ENCODE results near the gene TBC1D22A.

The TBC1D22A gene

GRCh38 chr22:46833228-46833627 lies 70.8 kb downstream of the TBC1D22A start:
- no peak overlapping the region for H3K4me3 ChIP-seq (ENCODE audit: severe bottlenecking)
- H3K4me1 ChIP-seq (ENCODE audit: insufficient read depth, poor library complexity, severe bottlenecking), result peaks cover 29% of the 10 kb centered on the region
- TF ChIP-seq, protein P1, sequence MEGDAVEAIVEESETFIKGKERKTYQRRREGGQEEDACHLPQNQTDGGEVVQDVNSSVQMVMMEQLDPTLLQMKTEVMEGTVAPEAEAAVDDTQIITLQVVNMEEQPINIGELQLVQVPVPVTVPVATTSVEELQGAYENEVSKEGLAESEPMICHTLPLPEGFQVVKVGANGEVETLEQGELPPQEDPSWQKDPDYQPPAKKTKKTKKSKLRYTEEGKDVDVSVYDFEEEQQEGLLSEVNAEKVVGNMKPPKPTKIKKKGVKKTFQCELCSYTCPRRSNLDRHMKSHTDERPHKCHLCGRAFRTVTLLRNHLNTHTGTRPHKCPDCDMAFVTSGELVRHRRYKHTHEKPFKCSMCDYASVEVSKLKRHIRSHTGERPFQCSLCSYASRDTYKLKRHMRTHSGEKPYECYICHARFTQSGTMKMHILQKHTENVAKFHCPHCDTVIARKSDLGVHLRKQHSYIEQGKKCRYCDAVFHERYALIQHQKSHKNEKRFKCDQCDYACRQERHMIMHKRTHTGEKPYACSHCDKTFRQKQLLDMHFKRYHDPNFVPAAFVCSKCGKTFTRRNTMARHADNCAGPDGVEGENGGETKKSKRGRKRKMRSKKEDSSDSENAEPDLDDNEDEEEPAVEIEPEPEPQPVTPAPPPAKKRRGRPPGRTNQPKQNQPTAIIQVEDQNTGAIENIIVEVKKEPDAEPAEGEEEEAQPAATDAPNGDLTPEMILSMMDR (IDR thresholded peaks at IDR 0.05; ENCODE audit: poor library complexity, severe bottlenecking), result no peak
- peaks cover 11% of the 10 kb centered on the region for H3K9me3 ChIP-seq (ENCODE audit: severe bottlenecking)
- H3K27me3 ChIP-seq (ENCODE audit: insufficient read depth, poor library complexity, severe bottlenecking), result no peaks in the 10 kb centered on the region
- H3K27ac ChIP-seq (ENCODE audit: poor library complexity, severe bottlenecking), result no peak overlapping the region
- DNase-seq (ENCODE audit: low spot score) (no peak), ATAC-seq (ENCODE audit: low read depth) (no peak)
- H3K36me3 ChIP-seq (ENCODE audit: low read depth), result 0 out of 2 replicates have a peak, but pooled peaks cover 5% of the 10 kb centered on the region

DNA sequence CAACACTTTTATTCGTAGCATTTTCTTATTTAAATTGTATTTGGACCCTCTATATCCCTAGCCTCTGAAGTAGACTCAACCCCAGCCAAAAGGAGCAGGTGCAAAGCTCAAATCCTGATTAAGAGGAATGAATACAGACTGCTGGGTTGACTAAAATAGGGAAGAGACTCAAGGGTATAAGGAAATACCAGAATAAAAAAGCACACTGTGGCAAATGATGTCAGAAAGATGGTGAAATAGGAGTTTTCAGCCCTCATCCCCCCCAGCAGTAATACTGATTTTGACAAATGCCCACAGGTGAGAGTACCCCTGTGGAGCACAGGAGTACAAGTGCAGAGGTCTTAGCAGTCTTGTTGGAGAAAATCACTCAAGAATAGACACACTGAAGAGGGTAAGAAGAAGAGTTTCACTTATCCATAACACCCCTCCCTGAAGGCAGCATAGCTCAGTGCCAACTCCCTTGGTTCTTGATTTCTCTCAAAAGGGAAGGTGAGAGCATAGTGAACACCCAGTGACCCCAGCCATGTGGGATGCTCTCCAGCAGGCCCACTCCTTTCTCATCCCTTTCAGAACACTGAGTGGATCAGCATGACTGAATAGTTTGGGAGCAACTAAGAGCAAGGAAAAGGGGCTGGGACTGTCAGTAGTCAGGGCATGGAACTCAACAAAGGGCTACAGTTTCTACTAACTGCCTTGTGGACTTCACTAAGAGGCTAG lies 71.7 kb downstream of the TBC1D22A start:
- Histone ChIP-seq H3K27me3 (ENCODE audit: insufficient read depth, poor library complexity, severe bottlenecking) (no peaks in the 10 kb centered on the region), H3K27ac (ENCODE audit: poor library complexity, severe bottlenecking) (no peak overlapping the region), H3K9me3 (ENCODE audit: severe bottlenecking) (peaks cover 11% of the 10 kb centered on the region), H3K4me3 (ENCODE audit: severe bottlenecking) (no peak overlapping the region), H3K36me3 (ENCODE audit: low read depth) (0 out of 2 replicates have a peak, but pooled peaks cover 5% of the 10 kb centered on the region), H3K4me1 (ENCODE audit: insufficient read depth, poor library complexity, severe bottlenecking) (peaks cover 19% of the 10 kb centered on the region)
- ATAC-seq (ENCODE audit: low read depth) (no peak), DNase-seq (ENCODE audit: low spot score) (no peak)
- TF ChIP-seq, protein P1 (IDR thresholded peaks at IDR 0.05; ENCODE audit: poor library complexity, severe bottlenecking), result no peak

DNA sequence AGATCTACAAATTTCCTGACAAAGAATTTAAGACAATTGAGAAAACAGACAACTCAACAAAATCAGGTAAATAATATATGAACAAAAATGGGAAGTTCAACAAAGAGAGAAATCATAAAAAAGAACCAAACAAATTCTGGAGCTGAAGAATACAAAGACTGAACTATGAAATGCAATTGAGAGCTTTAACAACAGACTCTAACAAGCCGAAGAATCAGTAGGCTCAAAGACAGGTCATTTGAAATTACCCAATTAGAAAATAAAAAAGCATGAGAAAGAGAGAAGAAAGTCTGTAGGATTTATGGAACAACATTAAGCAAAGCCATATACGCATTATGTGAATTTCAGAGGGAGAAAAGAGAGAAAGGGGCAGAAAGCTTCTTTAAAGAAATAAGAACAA lies 72.8 kb downstream of the TBC1D22A start:
- Histone ChIP-seq H3K9me3 (ENCODE audit: severe bottlenecking) (peaks cover 11% of the 10 kb centered on the region), H3K4me3 (ENCODE audit: severe bottlenecking) (no peak overlapping the region), H3K27ac (ENCODE audit: poor library complexity, severe bottlenecking) (no peak overlapping the region), H3K36me3 (ENCODE audit: low read depth) (0 out of 2 replicates have a peak, but pooled peaks cover 5% of the 10 kb centered on the region), H3K4me1 (ENCODE audit: insufficient read depth, poor library complexity, severe bottlenecking) (peaks cover 10% of the 10 kb centered on the region), H3K27me3 (ENCODE audit: insufficient read depth, poor library complexity, severe bottlenecking) (no peaks in the 10 kb centered on the region)
- ATAC-seq (ENCODE audit: low read depth), result no peak
- DNase-seq (ENCODE audit: low spot score), result no peak
- TF ChIP-seq, protein P1 (IDR thresholded peaks at IDR 0.05; ENCODE audit: poor library complexity, severe bottlenecking), result no peak

- Histone ChIP-seq H3K9me3 (ENCODE audit: severe bottlenecking) (peaks cover 11% of the 10 kb centered on the region), H3K27me3 (ENCODE audit: insufficient read depth, poor library complexity, severe bottlenecking) (no peaks in the 10 kb centered on the region), H3K4me1 (ENCODE audit: insufficient read depth, poor library complexity, severe bottlenecking) (peaks cover 6% of the 10 kb centered on the region), H3K36me3 (ENCODE audit: low read depth) (0 out of 2 replicates have a peak, but pooled peaks cover 5% of the 10 kb centered on the region), H3K4me3 (ENCODE audit: severe bottlenecking) (no peak overlapping the region), H3K27ac (ENCODE audit: poor library complexity, severe bottlenecking) (no peak overlapping the region)
- DNase-seq (ENCODE audit: low spot score) (no peak), ATAC-seq (ENCODE audit: low read depth) (no peak)
- TF ChIP-seq, protein P1 (IDR thresholded peaks at IDR 0.05; ENCODE audit: poor library complexity, severe bottlenecking), result no peak
Observed at GRCh38 chr22:46835693-46836092, 73.2 kb downstream of the TBC1D22A start.

DNA sequence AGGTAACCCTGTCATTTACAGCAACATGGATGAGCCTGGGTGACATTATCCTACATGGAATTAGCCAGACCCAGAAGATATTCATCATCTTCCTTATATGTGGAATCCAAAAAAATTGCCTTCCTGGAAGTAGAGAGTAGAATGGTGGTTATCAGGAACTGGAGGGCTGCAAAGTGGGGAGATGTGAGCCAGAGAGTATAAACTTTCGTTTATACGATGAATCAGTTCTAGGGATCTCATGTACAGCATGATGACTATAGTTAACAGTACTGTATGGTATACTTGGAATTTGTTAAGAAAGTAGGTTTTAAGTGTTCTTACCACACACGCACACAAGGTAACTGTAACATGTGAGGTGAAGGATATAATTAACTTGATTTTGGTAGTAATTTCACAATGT lies 79.1 kb downstream of the TBC1D22A start:
- ATAC-seq (ENCODE audit: low read depth) (no peak), DNase-seq (ENCODE audit: low spot score) (no peak)
- no peak overlapping the region for H3K4me3 ChIP-seq (ENCODE audit: severe bottlenecking)
- no peaks in the 10 kb centered on the region for H3K36me3 ChIP-seq (ENCODE audit: low read depth)
- peaks cover 22% of the 10 kb centered on the region for H3K4me1 ChIP-seq (ENCODE audit: insufficient read depth, poor library complexity, severe bottlenecking)
- TF ChIP-seq, protein P1 (IDR thresholded peaks at IDR 0.05; ENCODE audit: poor library complexity, severe bottlenecking), result no peak
- no peaks in the 10 kb centered on the region for H3K27me3 ChIP-seq (ENCODE audit: insufficient read depth, poor library complexity, severe bottlenecking)
- no peak overlapping the region for H3K27ac ChIP-seq (ENCODE audit: poor library complexity, severe bottlenecking)
- no peaks in the 10 kb centered on the region for H3K9me3 ChIP-seq (ENCODE audit: severe bottlenecking)

Measured in RWPE2 (cell line).